Urothelium cell line (cell line): ENCODE data around the gene REEP2.
"Not testable (repeated sequence)": the region's sequence is repeated elsewhere in the genome, so short reads cannot be mapped to it uniquely, and the experiment has no call there.

Experiments used
- DNase-seq: peaks from one replicate; pipeline ENCODE4 v3.0.0; 2011; ENCODE audit warnings: low spot score, mixed read lengths
- FAIRE-seq: peaks from 2 replicates; lab custom pipeline; 2011; peaks lifted over from hg19 to GRCh38; lab: Jason Lieb, UNC

Gene REEP2, protein sequence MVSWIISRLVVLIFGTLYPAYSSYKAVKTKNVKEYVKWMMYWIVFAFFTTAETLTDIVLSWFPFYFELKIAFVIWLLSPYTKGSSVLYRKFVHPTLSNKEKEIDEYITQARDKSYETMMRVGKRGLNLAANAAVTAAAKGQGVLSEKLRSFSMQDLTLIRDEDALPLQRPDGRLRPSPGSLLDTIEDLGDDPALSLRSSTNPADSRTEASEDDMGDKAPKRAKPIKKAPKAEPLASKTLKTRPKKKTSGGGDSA

DNA sequence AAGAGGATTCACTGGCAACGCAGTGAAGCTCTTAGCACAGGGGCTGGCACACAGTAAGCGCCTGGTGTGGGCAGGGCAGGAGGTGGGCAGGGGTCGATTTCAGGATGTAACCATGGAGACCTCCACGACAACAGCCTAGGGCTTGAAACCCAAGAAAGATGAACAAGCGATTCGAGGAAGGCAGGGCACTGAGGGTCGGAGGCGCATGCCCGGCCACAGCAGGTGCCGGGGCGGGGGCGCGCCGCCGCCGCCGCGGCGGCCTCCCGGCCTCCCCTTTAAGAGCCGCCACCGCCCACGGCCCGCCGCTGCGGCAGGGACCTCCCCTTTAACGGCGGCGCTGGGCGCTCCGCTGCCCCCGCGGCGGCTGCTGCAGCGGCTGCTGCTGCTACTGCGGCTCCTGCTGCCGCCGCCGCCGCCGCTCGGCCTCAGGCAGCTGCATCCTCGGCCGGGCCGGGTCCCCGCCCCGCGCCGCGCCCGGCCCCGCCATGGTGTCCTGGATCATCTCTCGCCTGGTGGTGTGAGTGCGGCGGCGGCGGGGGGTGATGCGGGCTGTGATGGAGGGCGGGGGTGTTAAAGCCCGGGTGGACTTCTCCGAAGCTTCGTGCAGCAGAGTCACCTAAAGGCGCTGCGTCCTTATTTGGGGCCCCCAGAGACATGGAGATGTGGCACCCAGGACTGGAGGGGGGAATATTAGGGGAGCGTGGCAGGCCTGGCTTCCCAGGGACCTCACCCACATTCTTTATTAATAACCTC, at the start of gene REEP2:
REEP2 (plus strand) TSS at position 334 of the 753 bp plus-strand sequence; CDS start at position 486, 152 bp downstream.
- FAIRE-seq (no peak), DNase-seq (peak; percentile 76)

DNA sequence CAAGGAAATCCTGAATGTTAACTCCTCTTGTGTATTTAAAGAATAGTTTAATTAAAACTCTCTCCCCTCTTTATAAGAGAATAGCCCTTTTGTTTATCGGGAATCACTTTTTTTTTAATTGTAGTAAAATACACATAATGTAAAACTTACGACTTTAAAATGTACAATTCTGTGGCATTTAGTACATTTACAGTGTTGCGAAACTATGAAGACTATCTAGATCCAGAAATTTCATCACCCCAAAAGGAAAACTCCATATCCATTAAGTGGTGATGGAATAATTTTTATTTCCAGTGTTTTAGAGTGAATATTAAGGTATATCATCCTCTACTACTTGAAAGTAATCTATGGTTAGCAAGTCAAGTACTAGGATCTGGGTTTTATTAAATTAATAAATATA, 49.5 kb upstream of the REEP2 start:
- FAIRE-seq (no peak), DNase-seq (no peak)

DNA sequence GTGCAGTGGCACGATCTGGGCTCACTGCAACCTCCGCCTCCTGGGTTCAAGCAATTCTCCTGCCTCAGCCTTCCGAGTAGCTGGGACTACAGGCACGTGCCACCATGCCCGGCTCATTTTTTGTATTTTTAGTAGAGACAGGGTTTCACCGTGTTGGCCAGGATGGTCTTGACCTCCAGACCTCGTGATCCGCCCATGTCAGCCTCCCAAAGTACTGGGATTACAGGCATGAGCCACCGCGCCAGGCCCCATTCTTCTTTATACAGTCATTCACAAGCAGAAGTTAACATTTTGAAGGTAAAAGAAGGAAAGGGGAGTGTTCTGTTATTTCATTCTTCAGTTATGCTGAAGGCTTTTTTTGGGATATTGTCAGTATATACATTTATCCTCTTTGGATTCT, 48.9 kb upstream of the REEP2 start:
- FAIRE-seq, DNase-seq: not testable (repeated sequence)

DNA sequence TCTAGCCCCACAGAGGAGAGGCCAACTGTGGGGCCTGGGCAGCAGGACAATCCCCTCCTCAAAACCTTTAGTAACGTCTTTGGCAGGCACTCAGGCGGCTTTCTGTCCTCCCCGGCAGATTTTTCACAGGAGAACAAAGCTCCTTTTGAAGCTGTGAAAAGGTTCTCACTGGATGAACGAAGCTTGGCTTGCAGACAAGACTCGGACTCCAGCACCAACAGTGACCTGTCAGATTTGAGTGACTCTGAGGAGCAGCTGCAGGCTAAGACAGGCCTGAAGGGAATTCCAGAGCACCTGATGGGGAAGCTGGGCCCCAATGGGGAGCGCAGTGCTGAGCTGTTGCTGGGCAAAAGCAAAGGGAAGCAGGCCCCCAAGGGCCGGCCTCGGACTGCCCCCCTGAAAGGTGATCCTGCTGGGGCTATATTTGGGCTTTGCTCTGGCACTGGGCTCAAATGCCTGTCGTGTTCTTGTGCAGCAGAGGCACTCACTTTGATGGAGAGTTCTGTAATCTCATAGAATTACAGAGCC, 46.9 kb upstream of the REEP2 start:
- FAIRE-seq (no peak), DNase-seq (no peak)

DNA sequence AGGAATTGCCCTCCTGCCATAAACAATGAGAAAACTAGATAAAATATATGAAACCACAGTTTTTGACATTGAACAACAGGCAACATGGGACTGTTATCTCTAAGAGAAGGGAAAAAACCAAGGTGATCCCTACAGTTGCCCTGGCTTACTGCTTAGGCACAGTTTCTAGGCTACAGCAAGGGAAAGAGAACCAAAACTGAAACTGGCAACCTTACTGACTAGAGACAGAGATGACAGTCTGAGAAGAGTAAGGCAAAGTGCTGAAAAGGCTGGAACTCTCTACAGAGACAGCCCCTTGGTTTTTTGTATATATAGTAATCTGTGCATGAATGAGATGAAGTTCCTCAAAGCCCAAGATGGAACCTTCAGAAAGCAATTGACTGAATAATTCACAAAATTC, 36.2 kb upstream of the REEP2 start:
- DNase-seq = no peak
- FAIRE-seq = no peak

DNA sequence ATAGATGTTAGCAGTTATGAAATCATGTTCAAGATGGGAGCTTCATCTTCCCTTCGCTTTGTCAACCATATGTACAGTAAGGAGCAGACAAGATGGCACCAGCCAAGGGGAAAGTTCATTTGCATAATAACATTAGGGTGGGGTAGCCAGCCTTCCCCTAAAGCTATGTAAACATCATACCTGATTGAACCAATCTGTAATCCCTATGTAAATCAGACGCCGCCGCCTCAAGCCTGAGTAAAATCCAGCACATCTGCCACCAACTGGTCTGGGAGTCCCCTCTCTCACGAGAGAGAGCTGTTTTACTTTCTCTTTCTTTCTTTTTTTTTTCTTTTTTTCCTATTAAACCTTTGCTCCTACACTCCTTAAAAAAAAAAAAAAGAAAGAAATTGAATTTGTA, 30.8 kb upstream of the REEP2 start:
- no peak for DNase-seq
- no peak for FAIRE-seq

DNA sequence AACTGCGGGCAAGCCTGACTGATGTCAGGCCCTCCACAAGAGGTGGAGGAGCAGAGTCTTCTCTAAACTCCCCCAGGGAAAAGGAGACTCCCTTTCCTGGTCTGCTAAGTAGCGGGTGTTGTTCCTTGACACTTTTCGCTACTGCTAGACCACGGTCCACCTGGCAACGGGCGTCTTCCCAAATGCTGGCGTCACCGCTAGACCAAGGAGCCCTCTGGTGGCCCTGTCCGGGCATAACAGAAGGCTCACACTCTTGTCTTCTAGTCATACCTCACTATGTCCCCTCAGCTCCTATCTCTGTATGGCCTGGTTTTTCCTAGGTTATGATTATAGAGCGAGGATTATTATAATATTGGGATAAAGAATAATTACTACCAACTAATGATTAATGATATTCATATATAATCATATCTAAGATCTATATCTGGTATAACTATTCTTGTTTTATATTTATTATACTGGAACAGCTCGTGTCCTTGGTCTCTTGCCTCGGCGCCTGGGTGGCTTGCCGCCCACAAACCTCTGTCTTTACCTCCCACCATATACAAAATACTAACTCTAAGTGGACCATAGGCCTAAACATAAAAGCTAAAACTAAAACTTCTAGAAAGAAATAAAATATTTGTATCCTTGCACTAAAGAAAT, 27.7 kb upstream of the REEP2 start:
- DNase-seq, FAIRE-seq: not testable (repeated sequence)

DNA sequence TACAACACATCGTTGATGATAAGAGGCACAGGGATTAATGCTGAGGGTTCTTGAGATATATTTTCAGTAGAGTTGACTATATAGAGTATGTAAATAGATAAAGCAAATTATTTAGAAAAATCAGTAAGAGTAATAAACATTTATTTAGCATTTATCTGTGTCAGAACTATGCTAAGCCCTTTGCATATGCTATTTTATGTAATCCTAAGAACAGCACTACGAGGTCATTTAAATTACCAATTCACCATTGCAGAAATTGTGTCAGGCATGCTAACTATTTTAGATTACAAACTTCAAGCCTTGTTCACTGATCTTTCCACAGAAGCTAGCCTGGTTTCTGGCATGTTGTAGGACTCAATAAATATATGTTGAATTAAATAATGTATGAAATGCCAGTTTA, 20.4 kb upstream of the REEP2 start:
- FAIRE-seq (no peak), DNase-seq (no peak)

DNA sequence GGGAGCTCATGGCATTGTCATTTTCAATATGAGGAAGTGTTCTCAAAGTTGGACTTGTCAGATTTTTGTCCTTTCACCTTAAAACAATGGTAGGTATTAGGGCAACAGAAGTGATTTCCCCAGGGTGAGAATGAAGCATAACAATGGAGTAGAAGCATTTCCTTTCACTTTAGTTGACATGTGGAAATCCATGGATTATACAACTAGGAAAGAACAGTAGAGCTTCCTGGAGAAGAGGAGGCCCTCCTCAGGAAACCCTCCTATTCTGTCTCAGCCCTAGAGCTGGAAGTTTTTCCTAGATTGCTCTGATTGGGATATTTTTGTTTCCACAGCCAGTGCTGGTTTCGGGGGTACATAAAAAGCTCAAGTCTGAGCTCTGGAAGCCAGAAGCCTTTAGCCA, 13.8 kb upstream of the REEP2 start:
- FAIRE-seq (no peak), DNase-seq (no peak)

DNA sequence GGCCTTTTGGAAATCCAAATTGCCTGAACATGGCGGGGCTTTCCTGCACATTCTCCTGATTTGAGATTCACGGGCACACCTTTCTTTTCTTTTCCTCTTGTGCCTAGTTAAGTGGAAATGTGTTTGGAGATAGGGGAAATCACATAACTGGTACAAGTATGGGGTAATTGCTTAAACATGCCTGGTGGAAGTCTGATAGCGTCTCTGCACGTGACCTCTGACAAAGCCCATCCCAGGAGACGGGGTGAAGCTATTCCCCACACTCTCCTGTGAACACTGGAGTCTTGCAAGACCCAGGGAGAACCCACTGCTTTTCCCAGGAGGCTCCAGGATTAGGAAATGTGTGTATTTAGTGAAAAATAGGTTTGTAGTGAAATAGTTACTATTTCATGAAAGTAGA, 2.9 kb upstream of the REEP2 start:
- FAIRE-seq (no peak), DNase-seq (no peak)

DNA sequence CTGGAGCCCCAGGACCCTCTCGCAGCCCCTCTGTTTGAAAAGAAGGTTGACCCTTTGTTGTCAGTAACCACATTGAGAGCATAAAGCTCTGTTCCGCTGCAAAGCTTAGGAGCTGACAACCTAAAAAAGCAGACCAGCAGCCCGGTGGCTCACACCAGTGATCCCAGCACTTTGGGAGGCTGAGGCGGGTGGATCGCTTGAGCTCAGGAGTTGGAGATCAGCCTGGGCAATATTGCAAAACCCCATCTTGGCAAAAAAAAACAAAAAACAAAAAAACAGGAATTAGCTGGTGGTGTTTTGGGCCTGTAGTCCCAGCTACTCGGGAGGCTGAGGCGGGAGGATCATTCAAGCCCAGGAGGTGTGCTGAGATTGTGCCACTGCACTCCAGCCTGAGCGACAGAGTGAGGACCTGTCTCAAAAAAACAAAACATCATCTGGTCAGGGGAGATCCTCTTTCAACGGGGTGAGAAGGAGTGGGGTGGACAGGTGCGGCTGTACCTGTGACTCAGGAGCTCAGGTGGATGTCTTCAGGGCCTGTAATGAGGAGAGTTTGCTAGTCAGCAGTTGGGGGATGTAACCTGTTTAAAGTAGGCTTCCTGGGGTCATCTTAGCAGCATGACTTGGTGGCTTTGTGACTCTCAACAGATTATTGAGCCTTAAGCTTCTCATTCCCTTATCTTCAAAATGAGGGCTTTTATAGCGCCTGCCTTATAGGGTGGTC, 694 bp upstream of the REEP2 start:
- DNase-seq = no peak

DNA sequence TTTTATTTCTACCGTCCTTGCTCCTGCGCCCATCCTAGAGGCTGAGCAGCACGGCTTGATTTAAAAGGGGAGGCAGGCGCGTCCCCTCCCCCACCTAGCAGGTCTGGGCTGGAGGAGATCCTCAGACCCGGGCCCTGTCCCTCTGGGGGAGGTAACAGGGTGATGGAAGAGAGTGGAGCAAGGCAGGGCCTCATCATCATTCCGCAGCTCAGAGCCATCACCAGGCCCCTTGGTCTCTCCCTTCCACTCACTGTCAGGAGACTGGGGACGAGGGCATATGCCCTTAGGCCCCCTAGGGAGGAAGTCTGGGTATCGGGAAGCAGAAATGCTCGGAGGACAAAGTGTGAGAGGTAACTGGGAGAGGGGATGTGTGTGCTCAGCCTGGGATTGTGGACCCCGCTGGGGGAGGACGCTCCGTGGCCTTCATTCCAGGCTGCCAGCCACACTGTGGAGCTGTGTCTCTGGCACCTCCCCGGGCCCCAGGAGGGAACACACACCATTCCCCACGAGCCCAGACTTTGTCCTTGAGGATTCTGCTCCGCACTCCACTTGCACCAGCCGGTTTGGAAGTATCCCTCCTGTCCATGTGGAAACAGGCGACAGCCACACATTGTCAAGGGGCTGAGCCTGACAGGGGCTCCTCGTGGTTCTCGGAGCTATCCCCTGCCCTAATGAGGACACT, 761 bp downstream of the REEP2 start:
- FAIRE-seq (no peak), DNase-seq (no peak)

More for the DNA sequence above, 694 bp upstream of the REEP2 start:
- no peak for FAIRE-seq

DNA sequence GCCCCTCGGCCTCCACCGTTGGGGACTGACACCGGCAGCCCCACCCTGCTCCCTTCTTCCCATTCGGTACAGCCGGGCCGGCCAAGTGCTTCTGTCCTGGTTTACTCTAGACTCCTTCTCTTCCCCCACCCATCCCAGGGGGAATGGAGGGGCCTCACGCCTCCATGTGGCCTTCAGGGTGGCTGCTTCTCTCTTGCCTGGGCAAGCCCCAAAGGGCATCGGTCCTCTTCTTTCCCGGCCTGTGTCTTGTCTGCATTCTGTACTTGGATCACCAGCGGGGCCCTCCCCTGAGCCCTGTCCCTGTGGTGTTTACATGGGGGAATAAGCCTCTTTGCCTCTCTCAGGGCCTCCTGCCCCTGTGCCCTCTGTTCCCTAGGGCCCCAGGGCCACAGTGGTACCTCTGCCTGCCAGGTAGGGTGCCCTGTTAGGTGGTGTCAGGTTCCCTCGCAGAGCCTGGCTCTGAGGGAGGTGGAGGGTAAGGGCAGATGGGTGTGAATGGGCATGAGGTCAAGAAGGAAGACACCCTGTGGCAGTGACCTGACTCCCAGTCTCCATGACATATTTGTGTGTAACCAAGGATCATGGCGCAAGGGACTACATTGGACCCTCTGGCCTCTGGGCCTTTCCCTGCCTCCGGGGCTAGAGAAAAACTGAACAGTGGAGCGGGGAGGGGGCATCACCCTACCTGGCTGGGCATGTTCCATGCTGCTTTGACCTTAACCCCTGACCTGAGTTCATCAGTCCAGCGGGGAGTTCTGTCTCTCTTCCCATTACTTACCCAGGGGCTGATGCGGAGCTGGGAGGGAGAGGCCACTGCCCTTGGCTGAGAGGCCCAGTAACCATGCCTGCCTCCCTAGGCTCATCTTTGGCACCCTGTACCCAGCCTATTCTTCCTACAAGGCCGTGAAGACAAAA, 1.6 kb downstream of the REEP2 start:
- FAIRE-seq (no peak), DNase-seq (no peak)

DNA sequence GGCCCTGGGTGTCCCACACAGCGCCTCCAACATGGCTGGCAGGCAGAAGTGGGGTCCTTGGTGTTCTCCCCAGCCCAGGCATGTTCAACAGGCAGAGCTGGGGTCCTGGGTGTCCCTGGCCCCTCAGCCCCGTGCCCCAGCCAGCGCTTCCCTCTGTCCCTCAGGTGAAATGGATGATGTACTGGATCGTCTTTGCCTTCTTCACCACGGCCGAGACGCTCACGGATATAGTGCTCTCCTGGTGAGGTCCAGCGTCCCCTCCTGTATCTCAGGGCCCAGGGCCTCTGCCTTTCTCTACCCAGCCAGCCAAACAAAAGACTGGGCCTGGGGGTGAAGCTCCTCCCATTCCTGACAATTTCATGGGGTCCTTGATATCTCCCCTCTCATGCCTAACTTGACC, 2.4 kb downstream of the REEP2 start:
- FAIRE-seq (no peak), DNase-seq (no peak)

DNA sequence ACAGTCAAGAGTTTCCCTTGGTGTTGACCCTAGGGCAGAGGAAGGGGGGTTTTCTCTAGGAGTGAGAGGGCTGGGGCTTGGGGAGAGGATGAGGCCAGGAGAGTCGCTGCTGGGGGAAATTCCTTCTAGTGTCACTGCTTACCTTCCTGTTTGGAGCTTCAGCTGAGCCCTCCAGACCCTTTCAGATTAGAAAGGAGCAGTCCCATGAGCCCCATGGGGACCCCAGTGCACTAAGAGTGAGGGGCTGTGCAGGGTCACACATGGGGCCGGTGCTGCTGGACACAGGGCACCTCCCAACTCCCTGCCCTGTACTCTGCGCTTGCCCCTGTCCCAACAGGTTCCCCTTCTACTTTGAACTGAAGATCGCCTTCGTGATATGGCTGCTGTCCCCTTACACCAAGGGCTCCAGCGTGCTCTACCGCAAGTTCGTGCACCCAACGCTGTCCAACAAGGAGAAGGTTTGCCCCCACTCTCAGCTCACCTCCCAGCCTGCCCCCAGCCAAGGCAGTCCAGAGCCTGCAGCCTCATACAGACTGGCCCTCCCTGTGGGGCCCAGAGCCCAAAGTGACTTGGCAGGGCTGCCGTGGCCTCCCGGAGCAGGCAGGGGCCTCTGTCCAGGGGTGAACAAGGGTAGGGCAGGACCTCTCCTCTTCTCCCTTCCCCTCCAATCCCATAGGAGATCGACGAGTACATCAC, 5.4 kb downstream of the REEP2 start:
- DNase-seq = no peak
- no peak for FAIRE-seq

DNA sequence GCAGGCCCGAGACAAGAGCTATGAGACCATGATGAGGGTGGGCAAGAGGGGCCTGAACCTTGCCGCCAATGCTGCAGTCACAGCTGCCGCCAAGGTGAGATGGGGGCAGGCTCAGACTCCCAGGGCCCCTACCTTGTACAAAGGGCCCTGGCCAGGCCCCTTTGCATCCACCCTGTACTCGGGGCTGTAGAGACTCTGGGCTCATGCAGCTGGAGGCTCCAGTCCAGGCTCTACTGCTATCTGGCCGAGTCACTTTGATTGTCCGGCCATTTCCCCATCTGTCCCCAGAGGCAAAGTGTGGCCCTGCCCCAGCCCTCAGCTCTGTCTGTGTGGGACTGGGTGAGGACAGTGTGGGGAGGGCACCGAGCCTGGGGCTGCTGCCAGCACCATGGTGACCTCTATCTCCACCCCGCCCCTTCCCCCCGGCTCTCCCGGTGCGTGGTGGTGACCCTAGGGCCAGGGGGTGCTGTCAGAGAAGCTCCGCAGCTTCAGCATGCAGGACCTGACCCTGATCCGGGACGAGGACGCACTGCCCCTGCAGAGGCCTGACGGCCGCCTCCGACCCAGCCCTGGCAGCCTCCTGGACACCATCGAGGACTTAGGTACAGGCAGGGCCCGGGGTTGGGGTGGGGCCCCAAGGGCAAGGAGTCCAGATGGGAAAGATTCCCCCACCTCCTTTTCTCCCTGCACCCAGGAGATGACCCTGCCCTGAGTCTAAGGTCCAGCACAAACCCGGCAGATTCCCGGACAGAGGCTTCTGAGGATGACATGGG, 6.1 kb downstream of the REEP2 start:
- FAIRE-seq (no peak), DNase-seq (no peak)

DNA sequence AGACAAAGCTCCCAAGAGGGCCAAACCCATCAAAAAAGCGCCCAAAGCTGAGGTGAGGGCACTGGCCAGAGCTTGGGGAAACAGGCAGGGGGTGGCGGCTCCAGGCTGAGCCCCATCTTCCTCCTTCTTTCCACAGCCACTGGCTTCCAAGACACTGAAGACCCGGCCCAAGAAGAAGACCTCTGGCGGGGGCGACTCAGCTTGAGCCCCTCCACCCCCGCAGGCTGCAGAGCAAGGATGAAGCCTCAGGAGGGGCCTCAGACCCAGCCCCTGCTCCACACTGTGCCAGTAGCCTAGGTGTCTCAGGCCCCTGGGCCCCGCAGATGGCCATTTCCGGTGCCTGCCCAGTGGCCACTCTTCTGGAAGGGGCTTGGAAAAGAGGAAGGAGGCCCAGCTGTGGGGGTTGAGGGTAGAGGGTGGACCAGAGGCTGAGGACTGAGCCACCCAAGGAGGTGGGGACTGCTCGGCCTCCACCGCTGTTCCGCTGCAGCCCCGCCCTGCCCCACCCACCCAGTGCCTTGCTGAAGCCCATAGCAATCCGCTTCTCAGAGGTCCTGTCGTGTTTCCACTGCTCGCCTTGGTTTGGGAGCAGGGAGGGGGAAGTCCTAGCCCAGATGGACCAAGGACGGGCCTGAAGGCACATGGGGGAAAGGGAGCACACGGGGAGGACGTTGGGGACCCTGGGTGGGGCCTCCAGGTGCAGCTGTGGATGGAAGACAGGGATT, 6.9 kb downstream of the REEP2 start:
- no peak for DNase-seq
- FAIRE-seq = no peak
